H1 (cell line): Measurements from ENCODE around the gene PSME4. TPM values are rescaled to one million over a fixed set of nuclear protein-coding genes. Genes with fewer than 3 reads are reported as not detected.

Source experiments
- CTCF ChIA-PET: fragments of 300-600 bp; sonication (Branson Sonifier 250); formaldehyde crosslinking; loops from one replicate; lab custom pipeline; 2021; ENCODE audit not compliant: partially characterized antibody; lab: Charles Lee
- POLR2A ChIA-PET: fragments of 300-600 bp; sonication (Branson Sonifier 250); formaldehyde crosslinking; loops from one replicate; lab custom pipeline; 2021; ENCODE audit warnings: inconsistent platforms; ENCODE audit not compliant: partially characterized antibody; lab: Charles Lee
- DNase-seq, 2 experiments: peaks; one replicate each; pipeline versions ENCODE4 v3.0.0 to v3.0.0-alpha.2; 2010 to 2022; ENCODE audit warnings: low spot score in 2 of 2, low read depth in 1 of 2, mixed read lengths in 1 of 2
- FAIRE-seq: peaks from 2 replicates; lab custom pipeline; 2011; peaks lifted over from hg19 to GRCh38; lab: Jason Lieb, UNC
- H2AFZ ChIP-seq: 2 replicates; pipeline ENCODE4 v1.8.1; 2012; ENCODE audit warnings: low read length, inconsistent platforms
- H2AK5ac ChIP-seq: 2 replicates; pipeline ENCODE4 v1.6.1; 2013; ENCODE audit warnings: low read depth, low read length
- H2BK120ac ChIP-seq: replicated peaks from 2 replicates; pipeline ENCODE3; 2013; ENCODE audit warnings: low read depth, low read length, inconsistent platforms
- H2BK12ac ChIP-seq: 2 replicates; pipeline ENCODE4 v1.6.1; 2013; ENCODE audit warnings: low read depth, low read length
- H2BK15ac ChIP-seq: 2 replicates; pipeline ENCODE4 v1.6.1; 2013; ENCODE audit warnings: low read length
- H2BK20ac ChIP-seq: 2 replicates; pipeline ENCODE4 v1.6.1; 2013; ENCODE audit warnings: low read length
- H2BK5ac ChIP-seq: 2 replicates; pipeline ENCODE4 v1.6.1; 2013; ENCODE audit warnings: low read depth, low read length
- H3K14ac ChIP-seq: 2 replicates; pipeline ENCODE4 v1.6.1; 2013; ENCODE audit warnings: inconsistent platforms; ENCODE audit not compliant: insufficient read length
- H3K18ac ChIP-seq: 2 replicates; pipeline ENCODE4 v1.6.1; 2013; ENCODE audit warnings: low read length; ENCODE audit errors: extremely low read depth
- H3K23ac ChIP-seq: 2 replicates; pipeline ENCODE4 v1.6.1; 2013; ENCODE audit warnings: inconsistent platforms; ENCODE audit not compliant: insufficient read length
- H3K23me2 ChIP-seq: 2 replicates; pipeline ENCODE4 v1.6.1; 2013; ENCODE audit warnings: low read depth, low read length
- H3K27ac ChIP-seq: 2 replicates; pipeline ENCODE4 v1.6.1; 2011; ENCODE audit warnings: low read depth, low read length, inconsistent platforms
- H3K27me3 ChIP-seq, 4 experiments: replicated peaks in 1 of 4; 1 replicate in 1 of 4; 2 replicates in 3 of 4; pipeline versions ENCODE4 v1.6.1 to v1.8.1; 2011 to 2013; ENCODE audit warnings: low read length in 3 of 4, mild to moderate bottlenecking in 3 of 4, inconsistent platforms in 2 of 4, mixed read lengths in 2 of 4, moderate library complexity in 1 of 4; ENCODE audit not compliant: control insufficient read depth in 3 of 4, insufficient read depth in 3 of 4; ENCODE audit errors: extremely low read depth in 1 of 4
- H3K36me3 ChIP-seq, 4 experiments: 2 replicates each; pipeline versions ENCODE4 v1.6.1 to v1.8.1; 2011 to 2013; ENCODE audit warnings: mild to moderate bottlenecking in 4 of 4, low read length in 3 of 4, moderate library complexity in 2 of 4, control low read depth in 1 of 4, inconsistent platforms in 1 of 4; ENCODE audit not compliant: insufficient read depth in 4 of 4, control insufficient read depth in 2 of 4
- H3K4ac ChIP-seq: replicated peaks from 2 replicates; pipeline ENCODE3; 2013; ENCODE audit warnings: low read length, low read depth, mixed read lengths, inconsistent platforms; ENCODE audit not compliant: insufficient read length
- H3K4me1 ChIP-seq, 4 experiments: replicated peaks in 1 of 4; 1 replicate in 1 of 4; 2 replicates in 3 of 4; pipeline versions ENCODE4 v1.6.1 to v1.8.1; 2011 to 2013; ENCODE audit warnings: low read length in 3 of 4, inconsistent platforms in 2 of 4, mixed read lengths in 1 of 4; ENCODE audit not compliant: insufficient read depth in 4 of 4, control insufficient read depth in 3 of 4
- H3K4me2 ChIP-seq, 2 experiments: 2 replicates each; pipeline versions ENCODE4 v1.6.1 to v1.8.1; 2011 to 2013; ENCODE audit warnings: low read depth in 2 of 2, low read length in 2 of 2, control low read depth in 1 of 2, inconsistent platforms in 1 of 2, mild to moderate bottlenecking in 1 of 2; ENCODE audit not compliant: insufficient read depth in 1 of 2
- H3K4me3 ChIP-seq, 4 experiments: fragments of 200-600, 300-600 bp in 1 of 4; sonication (generic), shearing (Covaris generic), sonication (Bioruptor Twin) in 1 of 4; 2 replicates each; pipeline versions ENCODE4 v1.5.1 to v1.8.1; 2011 to 2016; ENCODE audit warnings: low read length in 4 of 4, low read depth in 3 of 4, control low read depth in 2 of 4, inconsistent platforms in 2 of 4, mild to moderate bottlenecking in 2 of 4, mixed read lengths in 1 of 4, moderate library complexity in 1 of 4; ENCODE audit not compliant: insufficient read depth in 2 of 4; ENCODE audit errors: extremely low read depth in 1 of 4
- H3K56ac ChIP-seq: replicated peaks from 2 replicates; pipeline ENCODE3; 2013; ENCODE audit warnings: low read depth, mild to moderate bottlenecking, mixed read lengths, low read length, inconsistent platforms; ENCODE audit not compliant: insufficient read length
- H3K79me1 ChIP-seq: 2 replicates; pipeline ENCODE4 v1.6.1; 2013; ENCODE audit warnings: low read depth, low read length, control low read depth
- H3K79me2 ChIP-seq, 2 experiments: 2 replicates each; pipeline versions ENCODE4 v1.6.1 to v1.8.1; 2012 to 2013; ENCODE audit warnings: low read length in 2 of 2, mild to moderate bottlenecking in 2 of 2, inconsistent platforms in 1 of 2; ENCODE audit not compliant: insufficient read depth in 2 of 2, control insufficient read depth in 1 of 2
- H3K9ac ChIP-seq, 4 experiments: replicated peaks in 1 of 4; 1 replicate in 1 of 4; 2 replicates in 3 of 4; pipeline versions ENCODE4 v1.6.1 to v1.8.1; 2011 to 2013; ENCODE audit warnings: low read depth in 3 of 4, low read length in 3 of 4, control low read depth in 2 of 4, mild to moderate bottlenecking in 2 of 4, moderate library complexity in 2 of 4, inconsistent platforms in 1 of 4; ENCODE audit errors: extremely low read depth in 1 of 4
- H3K9me3 ChIP-seq, 2 experiments: 2 replicates each; pipeline versions ENCODE4 v1.6.1 to v1.8.1; 2012 to 2013; ENCODE audit warnings: mild to moderate bottlenecking in 2 of 2, moderate library complexity in 2 of 2, control low read depth in 1 of 2, inconsistent platforms in 1 of 2, low read depth in 1 of 2, low read length in 1 of 2, mixed read lengths in 1 of 2; ENCODE audit not compliant: insufficient read depth in 2 of 2
- H4K20me1 ChIP-seq, 2 experiments: replicated peaks in 1 of 2; 2 replicates each; pipeline versions ENCODE3 to v1.8.1; 2011 to 2013; ENCODE audit warnings: inconsistent platforms in 2 of 2, low read length in 2 of 2, mild to moderate bottlenecking in 1 of 2; ENCODE audit not compliant: insufficient read depth in 2 of 2, control insufficient read depth in 1 of 2
- H4K5ac ChIP-seq: 2 replicates; pipeline ENCODE4 v1.6.1; 2013; ENCODE audit warnings: low read length, low read depth, mixed read lengths, inconsistent platforms; ENCODE audit not compliant: insufficient read length
- H4K8ac ChIP-seq: 2 replicates; pipeline ENCODE4 v1.8.0; 2013; ENCODE audit warnings: mild to moderate bottlenecking, moderate library complexity, low read length, inconsistent platforms; ENCODE audit not compliant: insufficient read depth; ENCODE audit errors: extremely low read depth
- H4K91ac ChIP-seq: replicated peaks from 2 replicates; pipeline ENCODE3; 2013; ENCODE audit warnings: low read length, mixed read lengths, inconsistent platforms; ENCODE audit not compliant: insufficient read length
- CBX8 ChIP-seq: fragments of 300-800, 300-1000 bp; sonication (generic); IDR thresholded peaks from 2 replicates; pipeline ENCODE4 v1.7.1; 2016; ENCODE audit warnings: low read depth, low read length, borderline replicate concordance
- CEBPB ChIP-seq: IDR thresholded peaks from 2 replicates; pipeline ENCODE4 v1.6.1; 2012; ENCODE audit warnings: low read depth, low read length
- CREB1 ChIP-seq: IDR thresholded peaks from 2 replicates; pipeline ENCODE4 v1.6.1; 2012; ENCODE audit warnings: inconsistent platforms
- CTBP2 ChIP-seq: IDR thresholded peaks from 2 replicates; pipeline ENCODE4 v1.7.0; 2011; ENCODE audit warnings: borderline replicate concordance, mild to moderate bottlenecking, moderate library complexity, mixed read lengths, low read length; ENCODE audit not compliant: insufficient read depth, insufficient read length
- EZH2 ChIP-seq: fragments of 200-600 bp; sonication (generic); IDR thresholded peaks from 2 replicates; pipeline ENCODE4 v1.7.1; 2012; ENCODE audit warnings: low read depth, mild to moderate bottlenecking, moderate library complexity, low read length, inconsistent platforms; ENCODE audit not compliant: severe bottlenecking
- KDM4A ChIP-seq: IDR thresholded peaks from one replicate; pipeline ENCODE4 v1.7.1; 2012; ENCODE audit warnings: low read depth, mild to moderate bottlenecking, moderate library complexity, low read length, inconsistent platforms; ENCODE audit not compliant: severe bottlenecking
- MAFK ChIP-seq: IDR thresholded peaks from 2 replicates; pipeline ENCODE4 v1.6.1; 2012; ENCODE audit warnings: low read depth, mild to moderate bottlenecking, improper control_type of control experiment, low read length
- POLR2A ChIP-seq, 2 experiments: IDR thresholded peaks; 1 replicate in 1 of 2; 2 replicates in 1 of 2; pipeline ENCODE4 v1.6.1; 2011; ENCODE audit warnings: low read depth in 2 of 2, low read length in 2 of 2, mild to moderate bottlenecking in 2 of 2; ENCODE audit errors: control extremely low read depth in 1 of 2
- POLR2AphosphoS5 ChIP-seq: IDR thresholded peaks from 2 replicates; pipeline ENCODE4 v1.6.1; 2011; ENCODE audit warnings: low read depth, low read length
- POU5F1 ChIP-seq: IDR thresholded peaks from 2 replicates; pipeline ENCODE4 v1.6.1; 2011; ENCODE audit warnings: low read depth, mild to moderate bottlenecking, low read length, moderate library complexity
- SAP30 ChIP-seq: fragments of 300-600 bp; sonication (generic); IDR thresholded peaks from 2 replicates; pipeline ENCODE4 v1.7.1; 2012; ENCODE audit warnings: low read length, moderate library complexity, mild to moderate bottlenecking, inconsistent platforms; ENCODE audit not compliant: insufficient read depth, insufficient replicate concordance
- TAF7 ChIP-seq: optimal IDR thresholded peaks from 2 replicates; pipeline ENCODE3; 2011; ENCODE audit warnings: low read depth, mild to moderate bottlenecking, inconsistent platforms, low read length, moderate library complexity, borderline replicate concordance
- TCF12 ChIP-seq: IDR thresholded peaks from 2 replicates; pipeline ENCODE4 v1.6.1; 2011; ENCODE audit warnings: low read depth, mild to moderate bottlenecking, low read length
- WGBS, 2 experiments: shearing (Covaris generic) in 1 of 2; methylation state at CpG; one replicate each; pipeline versions ENCODE4 v1.1.6 to v1.1.7; 2013 to 2015; ENCODE audit warnings: low lambda C conversion rate in 2 of 2, mixed read lengths in 2 of 2, inconsistent platforms in 1 of 2, low coverage in 1 of 2, missing lambda C conversion rate in 1 of 2; ENCODE audit not compliant: insufficient replicate concordance in 2 of 2, insufficient coverage in 1 of 2, insufficient read length in 1 of 2; ENCODE audit errors: extremely low coverage in 1 of 2, missing lambda C conversion rate in 1 of 2; 5-methylcytosine and 5-hydroxymethylcytosine counted together
- polyA plus RNA-seq, 7 experiments: library from polyadenylated mRNA; depleted of rRNA in 3 of 7; stranded (reverse) in 5 of 7; unstranded in 2 of 7; fragments of >200 nt in 5 of 7; fragments of 200-250 nt in 2 of 7; gene quantifications; 1 replicate in 5 of 7; 2 replicates in 1 of 7; 4 replicates in 1 of 7; pipeline versions ENCODE4 v1.2.1 to v1.2.3, GENCODE V29; 2011 to 2013; ENCODE audit warnings: missing spikeins in 2 of 7, mixed read lengths in 2 of 7
- total RNA-seq: library from RNA; stranded (reverse); fragmentation: NEBNext Ultra II Directional; extraction: Animal tissue kit (Norgen Biotek cat#: 25700); gene quantifications from 2 replicates; pipeline ENCODE4 v1.2.1, GENCODE V29; 2021
- TF ChIP-seq, protein P1 (sequence below): IDR thresholded peaks from 2 replicates; pipeline ENCODE4 v1.6.1; 2012; ENCODE audit warnings: inconsistent platforms
- TF ChIP-seq, protein P2 (sequence below): IDR thresholded peaks from 2 replicates; pipeline ENCODE4 v1.6.1; 2012; ENCODE audit warnings: inconsistent platforms

Gene PSME4
- total and polyA plus RNA-seq, 2 of the 8 experiments (the other 6 are each of a cell fraction or from before 2014, with no cell fraction given) = 42.2 to 116 TPM

DNA sequence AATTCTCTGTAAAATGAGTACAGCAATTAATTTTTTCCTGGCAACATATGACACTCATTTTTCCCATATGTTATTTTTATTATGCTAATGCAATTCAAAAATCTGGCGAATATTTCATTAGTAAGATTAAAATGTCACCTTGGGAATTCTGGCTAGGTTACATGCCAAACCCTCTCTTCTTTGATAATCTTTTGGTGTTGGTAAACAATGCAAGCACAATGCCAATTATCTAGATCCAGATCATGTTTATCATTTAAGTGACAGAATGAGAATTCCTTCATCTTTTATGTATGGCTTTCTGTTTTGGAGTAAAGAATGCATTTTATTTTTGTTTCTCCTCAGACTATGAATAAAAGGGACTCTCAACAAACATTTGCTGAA, 144.8 kb downstream of the PSME4 start:
- Histone ChIP-seq H2BK20ac (no peak overlapping the region), H2AK5ac (no peak overlapping the region), H3K4me3 (no peak overlapping the region), H2BK5ac (no peak overlapping the region), H3K18ac (no peak overlapping the region; the same call in 1 of the 2 replicates), H3K27ac (no peak overlapping the region), H3K4me2 (no peak overlapping the region), H3K23ac (no peak overlapping the region), H3K4ac (no peak overlapping the region), H3K79me2 (no peaks in the 10 kb centered on the region), H2BK12ac (no peak overlapping the region), H4K91ac (no peak overlapping the region), H4K8ac (no peak overlapping the region), H3K36me3 (no peaks in the 10 kb centered on the region), H3K14ac (no peak overlapping the region), H2BK15ac (no peak overlapping the region), H3K4me1 (peaks cover 0 to 10% (median 8%) of the 10 kb centered on the region in 4 experiments; a peak in 5 of 7 replicates), H3K79me1 (no peaks in the 10 kb centered on the region), H4K5ac (no peak overlapping the region), H3K9ac (no peak overlapping the region), H2BK120ac (no peak overlapping the region), H2AFZ (no peak overlapping the region), H4K20me1 (no peaks in the 10 kb centered on the region), H3K23me2 (no peaks in the 10 kb centered on the region), H3K27me3 (no peaks in the 10 kb centered on the region), H3K56ac (no peak overlapping the region), H3K9me3 (no peaks in the 10 kb centered on the region)
- FAIRE-seq = no peak
- DNase-seq = no peak
- 60% methylated on average over 1 of the region's 1 CpG; no CpG with 5 or more reads in 1 of the 2 experiments for WGBS, 2 experiments
- ChIA-PET POLR2A (no interaction called here), CTCF (no interaction called here)
- TF ChIP-seq CBX8 (no peak), POLR2AphosphoS5 (no peak), EZH2 (no peak), CREB1 (no peak), TAF7 (no peak), CTBP2 (no peak), POU5F1 (no peak), POLR2A (IDR thresholded peaks at IDR 0.05; ENCODE audit: control extremely low read depth in 1 of 2, low read depth in 2 of 2, low read length in 2 of 2) (no peak), SAP30 (no peak), TCF12 (no peak), KDM4A (no peak), MAFK (no peak), CEBPB (no peak)
- TF ChIP-seq, protein P1, sequence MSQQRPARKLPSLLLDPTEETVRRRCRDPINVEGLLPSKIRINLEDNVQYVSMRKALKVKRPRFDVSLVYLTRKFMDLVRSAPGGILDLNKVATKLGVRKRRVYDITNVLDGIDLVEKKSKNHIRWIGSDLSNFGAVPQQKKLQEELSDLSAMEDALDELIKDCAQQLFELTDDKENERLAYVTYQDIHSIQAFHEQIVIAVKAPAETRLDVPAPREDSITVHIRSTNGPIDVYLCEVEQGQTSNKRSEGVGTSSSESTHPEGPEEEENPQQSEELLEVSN = no peak
- TF ChIP-seq, protein P2, sequence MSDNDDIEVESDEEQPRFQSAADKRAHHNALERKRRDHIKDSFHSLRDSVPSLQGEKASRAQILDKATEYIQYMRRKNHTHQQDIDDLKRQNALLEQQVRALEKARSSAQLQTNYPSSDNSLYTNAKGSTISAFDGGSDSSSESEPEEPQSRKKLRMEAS = no peak
